ENCODE measurements around the gene OSBPL10. TPM values are rescaled to one million over a fixed set of nuclear protein-coding genes. Genes with fewer than 3 reads are reported as not detected.

OSBPL10 gene
- total RNA-seq, 1 donor from 2014 or later, result 17.3 TPM

- no peak for DNase-seq (ENCODE audit: low read depth, low spot score)
These were observed 122.6 kb downstream of the OSBPL10 start for GRCh38 chr3:31858439-31858838.

- DNase-seq (ENCODE audit: low read depth, low spot score), result no peak
These were observed 127.5 kb downstream of the OSBPL10 start for GRCh38 chr3:31853580-31853979.

GRCh38 chr3:31851278-31851677 lies 129.8 kb downstream of the OSBPL10 start:
- no peak for DNase-seq (ENCODE audit: low read depth, low spot score)

DNA sequence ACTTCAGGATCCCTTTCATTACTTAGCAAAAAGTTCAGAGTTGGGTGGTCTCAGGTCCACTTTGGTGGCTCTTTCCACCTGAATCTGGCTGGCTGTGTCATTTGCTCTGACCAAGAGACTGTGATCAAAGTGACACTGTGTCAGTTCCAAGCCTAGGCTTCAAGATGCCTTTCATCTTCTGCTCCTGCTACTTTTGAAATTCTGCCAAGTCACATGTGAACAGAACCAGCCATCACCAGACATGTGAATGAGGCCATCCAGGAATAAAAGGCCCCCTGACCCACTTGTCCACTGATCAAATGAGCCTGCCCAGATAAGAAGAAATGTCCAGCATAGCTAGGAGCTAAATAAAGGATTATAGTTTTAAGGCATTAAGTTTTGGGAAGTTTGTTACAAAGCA lies 132.2 kb downstream of the OSBPL10 start:
- DNase-seq (ENCODE audit: low read depth, low spot score), result no peak

- DNase-seq (ENCODE audit: low read depth, low spot score), result no peak
These were observed 132.8 kb downstream of the OSBPL10 start for GRCh38 chr3:31848163-31848818.

- no peak for DNase-seq (ENCODE audit: low read depth, low spot score)
These were observed 133.3 kb downstream of the OSBPL10 start for GRCh38 chr3:31847760-31848159.

DNA sequence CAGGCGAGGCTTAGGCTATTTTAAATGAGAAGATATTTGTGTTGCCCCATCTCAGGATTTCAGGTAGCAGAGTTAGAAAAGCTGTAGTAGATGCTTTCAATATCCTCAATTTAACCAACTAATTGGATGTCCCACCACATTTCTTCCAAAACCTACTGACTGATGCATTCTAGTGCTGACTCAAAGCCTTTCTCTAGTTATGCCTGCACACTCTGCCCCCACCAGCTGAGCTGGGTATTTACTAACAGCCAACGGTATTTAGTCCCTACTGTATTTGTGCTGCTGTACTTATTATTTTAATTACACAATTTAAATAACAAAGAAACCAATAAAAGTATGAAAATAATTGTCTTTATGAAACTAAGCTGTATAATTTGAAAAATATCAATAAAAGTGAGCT lies 139.5 kb downstream of the OSBPL10 start:
- no peak for DNase-seq (ENCODE audit: low read depth, low spot score)

DNA sequence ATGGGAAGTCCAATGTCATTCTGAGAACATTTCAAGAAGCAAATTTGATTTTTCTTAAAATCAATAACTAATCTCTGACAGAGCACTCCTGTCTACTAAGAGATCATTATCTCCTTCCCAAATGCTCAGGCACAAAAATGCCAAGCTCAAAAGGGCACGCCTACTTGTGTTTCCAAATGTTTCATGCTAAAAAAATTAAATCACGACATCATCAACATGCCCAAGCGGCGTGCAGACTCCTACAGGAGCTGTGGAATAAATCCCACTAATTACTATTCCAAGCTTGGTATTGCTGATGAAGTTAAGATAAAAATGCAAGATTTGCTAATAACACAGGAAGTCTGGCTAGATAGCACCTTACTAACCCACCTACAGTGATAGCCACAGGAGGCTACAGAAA lies 140.8 kb downstream of the OSBPL10 start:
- no peak for DNase-seq (ENCODE audit: low read depth, low spot score)

GRCh38 chr3:31839144-31839917 lies 141.7 kb downstream of the OSBPL10 start:
- DNase-seq (ENCODE audit: low read depth, low spot score), result no peak

DNA sequence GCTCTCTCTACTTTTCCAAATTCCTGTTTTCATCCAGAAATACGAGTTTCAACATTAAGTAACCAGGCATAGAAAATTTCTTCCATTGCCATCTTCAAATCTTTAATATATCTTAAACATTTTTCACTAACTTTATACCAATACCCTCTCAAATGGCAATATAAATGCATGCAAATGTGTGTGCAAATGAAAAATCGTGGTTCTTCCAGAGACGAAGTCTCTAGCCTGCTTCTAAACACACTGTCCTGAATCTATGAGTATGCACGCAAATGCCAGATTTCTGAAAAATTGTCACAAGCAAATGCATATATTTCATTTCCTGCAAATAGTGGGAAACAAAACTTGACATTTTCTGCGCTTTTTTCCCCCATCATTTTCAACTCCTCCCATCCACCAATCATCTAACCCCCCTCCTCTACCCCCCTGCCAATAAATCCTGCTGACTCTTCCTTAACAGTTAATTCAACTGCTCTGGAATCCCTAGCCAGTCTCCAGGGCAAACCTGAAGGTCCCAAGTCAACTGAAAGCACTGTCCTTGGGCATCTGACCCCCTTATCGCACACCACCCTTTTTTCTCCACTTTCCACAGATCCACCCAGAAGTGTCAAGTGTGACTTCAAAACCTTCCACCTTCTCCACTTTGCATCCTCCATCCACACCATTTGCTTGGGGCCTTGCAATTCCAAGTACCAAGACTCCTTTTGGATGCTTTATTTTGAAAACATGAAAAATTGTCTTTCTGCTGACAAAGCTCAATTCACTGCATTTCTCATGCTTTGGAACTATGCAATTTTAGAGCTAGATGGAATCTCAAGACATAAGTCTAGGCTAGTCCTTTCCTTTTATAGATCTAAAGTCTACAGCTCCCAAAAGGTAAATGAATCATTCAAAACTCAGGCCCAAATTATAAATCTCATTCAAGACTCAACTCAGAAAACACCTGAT lies 144.7 kb downstream of the OSBPL10 start:
- DNase-seq (ENCODE audit: low read depth, low spot score), result no peak

DNA sequence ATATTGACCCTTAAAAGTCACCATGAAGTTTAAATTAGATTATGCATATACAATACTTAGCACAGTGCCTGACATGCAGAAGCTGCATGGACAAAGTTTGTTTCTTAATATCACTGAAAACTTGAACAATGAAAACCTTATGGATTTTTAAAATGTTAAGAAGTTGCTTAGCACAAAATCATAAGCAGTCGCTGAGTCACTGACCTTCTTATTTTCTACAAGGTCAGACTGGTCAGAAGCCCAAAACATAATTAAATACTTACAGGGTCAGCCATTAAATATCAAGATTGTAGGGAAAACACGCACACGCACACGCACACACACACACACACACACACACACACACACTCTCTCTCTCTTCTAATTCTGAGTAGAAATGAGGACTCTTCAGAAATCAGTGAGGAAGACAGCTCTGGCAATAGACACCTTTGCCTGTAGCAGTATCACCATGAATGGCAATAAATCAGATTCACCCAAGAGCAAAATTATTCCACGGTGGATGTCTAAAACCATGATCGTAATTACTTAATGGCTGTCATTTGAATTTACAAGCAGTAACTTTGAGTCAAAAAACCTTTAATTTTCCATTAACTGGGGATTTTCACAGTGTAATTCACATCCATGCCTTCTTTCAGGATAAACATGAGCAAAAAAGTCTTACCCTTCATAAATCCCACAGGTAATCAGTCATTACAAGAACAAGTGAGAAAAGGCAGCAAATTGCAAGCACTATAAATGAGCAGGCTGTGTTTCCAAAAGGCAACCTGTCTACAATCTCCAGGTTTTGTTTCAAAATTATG lies 147.5 kb downstream of the OSBPL10 start:
- DNase-seq (ENCODE audit: low read depth, low spot score), result no peak

DNA sequence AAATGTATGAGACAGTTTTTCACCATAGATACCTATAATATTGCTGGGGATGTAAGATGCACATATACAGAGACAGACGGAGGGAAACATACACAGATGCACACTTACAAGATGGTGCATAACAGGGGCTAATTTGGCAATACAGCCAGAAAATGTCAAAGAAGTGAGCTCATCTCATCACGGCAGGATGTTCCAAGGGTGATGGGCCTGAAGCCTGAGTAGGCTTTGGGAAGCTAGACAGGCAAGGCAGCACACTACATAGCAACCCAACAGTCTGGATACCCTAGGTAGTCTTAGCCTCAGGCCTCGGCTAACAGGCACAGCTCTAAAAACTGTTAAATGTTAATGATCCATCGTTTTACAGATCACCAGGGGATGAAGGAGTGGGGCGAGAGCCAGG lies 148.5 kb downstream of the OSBPL10 start:
- DNase-seq (ENCODE audit: low read depth, low spot score), result no peak

- DNase-seq (ENCODE audit: low read depth, low spot score), result no peak
These were observed 149.5 kb downstream of the OSBPL10 start for GRCh38 chr3:31831591-31831990.

- no peak for DNase-seq (ENCODE audit: low read depth, low spot score)
These were observed 151.1 kb downstream of the OSBPL10 start for GRCh38 chr3:31829826-31830426.

DNA sequence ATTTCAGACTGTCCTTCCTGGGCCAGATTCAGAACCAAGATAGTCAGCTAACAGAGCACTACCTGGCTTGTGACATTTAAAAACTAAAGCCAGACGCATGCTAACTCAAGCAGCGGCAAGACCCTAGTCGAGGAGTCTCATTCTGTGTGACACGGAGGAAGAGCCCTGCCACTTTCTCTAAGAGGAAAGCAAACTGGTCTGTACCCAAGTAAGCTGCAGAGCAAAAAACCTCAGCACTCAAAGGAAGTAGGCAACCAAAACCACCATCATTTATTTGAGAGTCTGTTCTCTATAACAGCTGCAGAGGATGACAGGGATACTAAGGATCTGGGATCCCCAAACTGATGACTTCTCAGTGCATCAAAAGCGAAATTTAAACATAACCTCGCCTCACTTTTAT lies 152.1 kb downstream of the OSBPL10 start:
- no peak for DNase-seq (ENCODE audit: low read depth, low spot score)

GRCh38 chr3:31828007-31828406 lies 153.1 kb downstream of the OSBPL10 start:
- no peak for DNase-seq (ENCODE audit: low read depth, low spot score)

- DNase-seq (ENCODE audit: low read depth, low spot score), result no peak
These were observed 157.9 kb downstream of the OSBPL10 start for GRCh38 chr3:31823184-31823583.

GRCh38 chr3:31821118-31821517 lies 159.9 kb downstream of the OSBPL10 start:
- DNase-seq (ENCODE audit: low read depth, low spot score), result no peak

DNA sequence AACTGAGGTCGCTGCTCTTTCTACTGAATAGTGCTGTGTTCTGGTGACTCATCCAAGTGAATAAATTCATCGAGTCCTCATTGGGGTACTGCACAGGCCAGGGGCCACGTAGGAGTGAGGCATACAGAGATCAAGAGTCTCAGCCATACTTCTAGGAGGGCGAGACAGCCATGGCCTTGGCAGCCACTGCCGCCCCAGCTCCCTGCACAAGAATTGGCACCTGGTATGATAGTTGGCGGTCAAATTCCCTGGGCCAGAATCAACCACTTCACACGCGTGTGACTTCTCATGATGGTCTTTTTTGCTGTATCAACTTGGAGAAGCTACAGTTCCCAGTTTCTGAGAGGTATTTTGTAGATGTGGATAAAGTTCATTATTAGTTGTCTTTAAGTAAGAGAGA lies 161.6 kb downstream of the OSBPL10 start:
- DNase-seq (ENCODE audit: low read depth, low spot score), result no peak

DNA sequence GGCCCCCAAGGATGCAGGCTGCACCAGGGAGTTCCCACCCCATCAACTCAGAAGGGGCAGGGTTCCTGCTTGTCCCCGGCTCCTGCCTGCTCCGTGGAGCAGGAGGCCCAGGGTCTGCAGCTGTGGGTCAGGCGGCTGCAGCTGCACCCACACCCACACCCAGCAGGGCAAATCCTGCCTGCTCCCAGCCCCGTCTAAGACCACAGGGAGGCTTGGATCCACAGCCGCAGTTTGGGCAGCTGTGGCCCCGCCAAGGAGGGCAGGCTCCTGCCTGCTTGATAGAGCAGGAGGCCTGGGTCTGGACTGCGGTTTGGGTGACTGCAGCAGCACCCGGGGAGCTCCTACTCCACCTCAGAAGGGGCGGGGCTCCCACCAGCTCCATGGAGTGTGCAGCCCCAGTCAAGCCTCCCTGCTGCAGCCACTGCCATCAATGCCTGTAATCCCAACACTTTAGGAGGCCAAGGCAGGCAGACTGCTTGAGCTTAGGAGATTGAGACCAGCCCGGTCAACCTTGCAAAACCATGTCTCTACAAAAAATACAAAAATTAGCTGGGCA lies 163.6 kb downstream of the OSBPL10 start:
- no peak for DNase-seq (ENCODE audit: low read depth, low spot score)
